SK-N-SH (cell line): ENCODE measurements around the gene NAPB. TPM values are rescaled to one million over a fixed set of nuclear protein-coding genes. Genes with fewer than 3 reads are reported as not detected.

Experiments
- CTCF ChIA-PET: fragments of 300-600, 350-600 bp; formaldehyde crosslinking; extraction: SDS; loops from one replicate; lab custom pipeline; 2021; lab: Yijun Ruan, JAX
- POLR2A ChIA-PET: fragments of 350-600 bp; sonication (Branson Sonifier 250); formaldehyde crosslinking; extraction: SDS; loops from one replicate; lab custom pipeline; 2020; ENCODE audit warnings: antibody characterized with exemption, inconsistent platforms; lab: Yijun Ruan, JAX
- DNase-seq: peaks from one replicate; pipeline ENCODE4 v3.0.0; 2012
- H2AFZ ChIP-seq: fragments of 200-600 bp; sonication (generic); 2 replicates; pipeline ENCODE4 v1.8.1; 2016; ENCODE audit warnings: antibody characterized with exemption, mild to moderate bottlenecking, low read depth
- H3F3A ChIP-seq: fragments of 200-600 bp; sonication (generic); replicated peaks from 2 replicates; pipeline ENCODE3; 2016; ENCODE audit warnings: antibody characterized with exemption, mild to moderate bottlenecking; ENCODE audit not compliant: insufficient read depth
- H3K27ac ChIP-seq, 2 experiments: fragments of 200-500 bp in 1 of 2; fragments of 200-600 bp in 1 of 2; sonication (Bioruptor generic) in 1 of 2; sonication (generic), shearing (Covaris generic) in 1 of 2; 2 replicates each; pipeline versions ENCODE4 v1.5.1 to v1.6.1; 2014 to 2016; ENCODE audit warnings: low read depth in 2 of 2, inconsistent platforms in 1 of 2, low read length in 1 of 2, mild to moderate bottlenecking in 1 of 2, mixed read lengths in 1 of 2
- H3K27me3 ChIP-seq: fragments of 200-600 bp; sonication (generic), shearing (Covaris generic); 2 replicates; pipeline ENCODE4 v1.6.1; 2016; ENCODE audit warnings: mixed run types; ENCODE audit not compliant: insufficient read depth
- H3K36me3 ChIP-seq, 2 experiments: fragments of 200-500 bp in 1 of 2; fragments of 200-600 bp in 1 of 2; sonication (Bioruptor generic) in 1 of 2; sonication (generic) in 1 of 2; replicated peaks in 1 of 2; 2 replicates each; pipeline versions ENCODE3 to v1.5.1; 2014 to 2016; ENCODE audit warnings: low read length in 1 of 2, mild to moderate bottlenecking in 1 of 2; ENCODE audit not compliant: insufficient read depth in 2 of 2, control insufficient read depth in 1 of 2
- H3K4me1 ChIP-seq, 2 experiments: fragments of 200-500 bp in 1 of 2; fragments of 200-600 bp in 1 of 2; sonication (Bioruptor generic) in 1 of 2; sonication (generic), shearing (Covaris generic) in 1 of 2; 2 replicates each; pipeline versions ENCODE4 v1.5.1 to v1.6.1; 2014 to 2016; ENCODE audit warnings: low read depth in 1 of 2, low read length in 1 of 2, mixed run types in 1 of 2; ENCODE audit not compliant: insufficient read depth in 2 of 2, control insufficient read depth in 1 of 2
- H3K4me2 ChIP-seq: fragments of 200-600 bp; sonication (generic), shearing (Covaris generic); 2 replicates; pipeline ENCODE4 v1.6.1; 2017; ENCODE audit warnings: mixed run types
- H3K4me3 ChIP-seq, 2 experiments: fragments of 200-500 bp in 1 of 2; fragments of 200-600 bp in 1 of 2; sonication (Bioruptor generic) in 1 of 2; sonication (generic), shearing (Covaris generic) in 1 of 2; 2 replicates each; pipeline versions ENCODE4 v1.5.1 to v1.8.1; 2014 to 2016; ENCODE audit warnings: low read depth in 2 of 2, inconsistent platforms in 1 of 2, low read length in 1 of 2, mild to moderate bottlenecking in 1 of 2, mixed read lengths in 1 of 2, moderate library complexity in 1 of 2
- H3K79me2 ChIP-seq: fragments of 200-600 bp; sonication (generic); 2 replicates; pipeline ENCODE4 v1.8.1; 2017; ENCODE audit warnings: mild to moderate bottlenecking; ENCODE audit not compliant: insufficient read depth
- H3K9ac ChIP-seq: fragments of 200-600 bp; sonication (generic); 2 replicates; pipeline ENCODE4 v1.6.1; 2017; ENCODE audit warnings: mixed run types
- H3K9me2 ChIP-seq: fragments of 200-600 bp; sonication (generic); 2 replicates; pipeline ENCODE4 v1.6.1; 2017; ENCODE audit warnings: mixed run types
- H3K9me3 ChIP-seq: fragments of 200-600 bp; sonication (generic); 2 replicates; pipeline ENCODE4 v1.6.1; 2017; ENCODE audit warnings: mixed run types, mild to moderate bottlenecking, moderate library complexity
- H4K20me1 ChIP-seq: fragments of 200-600 bp; sonication (generic); 2 replicates; pipeline ENCODE4 v1.6.1; 2017; ENCODE audit warnings: mild to moderate bottlenecking, mixed run types; ENCODE audit not compliant: insufficient read depth
- CHD2 ChIP-seq: fragments of 150-350 bp; IDR thresholded peaks from 2 replicates; pipeline ENCODE4 v1.6.1; 2018; ENCODE audit warnings: low read length; ENCODE audit not compliant: partially characterized antibody
- FOSL2 ChIP-seq: IDR thresholded peaks from 2 replicates; pipeline ENCODE4 v1.4.0; 2012; ENCODE audit warnings: low read depth, mild to moderate bottlenecking, moderate library complexity, borderline replicate concordance
- FOXM1 ChIP-seq: IDR thresholded peaks from 2 replicates; pipeline ENCODE4 v1.4.0; 2012; ENCODE audit warnings: low read depth, mild to moderate bottlenecking
- GABPA ChIP-seq: IDR thresholded peaks from 2 replicates; pipeline ENCODE4 v1.4.0; 2012; ENCODE audit warnings: low read depth, mild to moderate bottlenecking
- GATA2 ChIP-seq: sonication (generic); formaldehyde crosslinking; IDR thresholded peaks from 2 replicates; pipeline ENCODE4 v1.5.0; 2020; ENCODE audit warnings: mild to moderate bottlenecking, missing genetic modification reagents
- MAX ChIP-seq: IDR thresholded peaks from 2 replicates; pipeline ENCODE4 v1.4.0; 2012; ENCODE audit warnings: low read depth
- NRF1 ChIP-seq: IDR thresholded peaks from 2 replicates; pipeline ENCODE4 v1.6.1; 2012; ENCODE audit warnings: low read depth, mild to moderate bottlenecking, low read length
- SMC3 ChIP-seq: IDR thresholded peaks from 2 replicates; pipeline ENCODE4 v1.6.1; 2012; ENCODE audit warnings: low read depth, low read length, improper control_type of control experiment
- TEAD4 ChIP-seq: IDR thresholded peaks from 2 replicates; pipeline ENCODE4 v1.4.0; 2012; ENCODE audit warnings: mild to moderate bottlenecking, borderline replicate concordance; ENCODE audit not compliant: insufficient read depth
- WGBS: methylation state at CpG from one replicate; pipeline ENCODE4 v1.1.6; 2017; ENCODE audit warnings: low lambda C conversion rate; 5-methylcytosine and 5-hydroxymethylcytosine counted together
- polyA plus RNA-seq, 3 experiments: library from polyadenylated mRNA; depleted of rRNA; stranded (reverse); fragments of >200 nt; gene quantifications; 2 replicates each; pipeline ENCODE4 v1.2.3, GENCODE V29; 2012
- TF ChIP-seq, protein P1 (sequence below): fragments of 150-350 bp; IDR thresholded peaks from 2 replicates; pipeline ENCODE4 v1.6.1; 2016; ENCODE audit warnings: mild to moderate bottlenecking, low read depth, low read length

NAPB gene
- polyA plus RNA-seq, 1 of the 3 experiments (the other 2 are of a cell fraction), result 3.0 TPM

DNA sequence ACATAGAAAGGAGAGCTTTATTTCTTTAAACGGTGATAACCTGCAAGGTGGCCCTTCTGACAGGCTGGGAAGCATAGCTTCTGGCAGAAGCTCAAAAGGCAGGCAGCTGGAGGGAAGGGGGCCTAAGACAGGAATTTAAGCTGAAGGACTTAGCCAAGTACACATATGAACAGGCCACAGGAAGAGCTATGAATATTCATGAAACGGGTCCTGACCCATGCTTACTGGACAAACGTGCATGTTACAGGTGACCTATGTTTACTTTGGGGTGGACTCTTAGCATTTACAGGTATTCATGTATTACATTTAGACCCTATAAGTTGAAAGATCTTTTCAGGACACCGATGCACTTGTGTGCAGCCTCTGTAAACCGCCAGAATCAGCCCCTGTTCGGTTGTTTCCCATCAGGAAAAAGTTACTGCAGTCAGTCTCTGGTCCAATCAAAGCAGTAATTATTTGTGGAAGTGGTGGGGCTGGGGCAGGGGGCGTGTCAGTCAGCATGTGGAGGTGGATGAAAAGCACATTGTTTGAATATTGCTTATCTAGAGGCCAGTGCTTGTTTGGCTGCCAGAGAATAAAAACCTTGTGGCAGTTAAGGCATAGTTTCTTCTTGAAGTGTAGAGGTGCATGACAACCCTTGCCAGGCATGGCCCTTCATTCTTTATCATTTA lies 62.2 kb downstream of the NAPB start:
- Histone ChIP-seq H2AFZ (peak overlapping the region; percentile 71; the same call in 1 of the 2 replicates), H3K9me2 (no peaks in the 10 kb centered on the region)
- POLR2A ChIA-PET, result interaction anchor here (0.8 kb wide), 1 partner anchor 9 kb away, joined by 5 read pairs; the partner anchor contains the start of gene NXT1

DNA sequence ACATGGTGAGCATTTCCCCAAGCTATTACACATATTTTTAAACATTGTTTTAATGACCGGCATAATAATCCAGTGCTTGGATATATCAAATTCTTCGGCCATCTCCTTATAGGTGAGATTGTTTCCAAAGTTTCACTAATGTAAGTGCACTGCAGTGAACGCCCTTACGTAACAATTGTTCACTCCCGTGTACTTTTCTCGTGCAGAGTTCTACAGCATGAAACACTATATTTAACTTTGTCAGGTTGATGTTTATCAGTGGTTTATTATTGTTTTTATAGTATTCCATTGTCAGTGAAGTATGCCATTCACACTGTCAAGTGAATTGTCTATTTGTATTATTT lies 62.8 kb downstream of the NAPB start:
- DNase-seq, result no peak
- H3K79me2 ChIP-seq, result peaks cover 37% of the 10 kb centered on the region

More for the DNA sequence above, 62.2 kb downstream of the NAPB start:
- peaks cover 15% of the 10 kb centered on the region for H4K20me1 ChIP-seq
- H3K79me2 ChIP-seq, result peaks cover 37% of the 10 kb centered on the region
- no peak for DNase-seq
- peaks cover 6 to 25% of the 10 kb centered on the region in 2 experiments; a peak in 3 of 4 replicates for H3K4me1 ChIP-seq
- CTCF ChIA-PET, result interaction anchor here (1.8 kb wide), 2 partner anchors 9 to 19 kb away, joined by 5 to 8 read pairs; partner anchors contain the start of gene NXT1
- peak overlapping the region in 1 of 2 experiments; percentile 82; a peak in 2 of 4 replicates for H3K27ac ChIP-seq
- H3K36me3 ChIP-seq, result peaks cover 15 to 24% of the 10 kb centered on the region in 2 experiments
- no peak for TF ChIP-seq CHD2
- TF ChIP-seq FOXM1, result no peak
- no peak for TF ChIP-seq TEAD4
- no peaks in the 10 kb centered on the region for H3K9me3 ChIP-seq
- H3K27me3 ChIP-seq, result no peaks in the 10 kb centered on the region
- 0 out of 4 replicates have a peak overlapping the region, but pooled peaks of 1 of the 2 experiments have one; percentile 70 for H3K4me3 ChIP-seq
- 67% methylated on average over 7 of the region's 7 CpGs for WGBS
- H3K4me2 ChIP-seq, result peak overlapping the region; percentile 69
- peaks cover 17% of the 10 kb centered on the region for H3F3A ChIP-seq
- no peak overlapping the region; the same call in 1 of the 2 replicates for H3K9ac ChIP-seq

More for the DNA sequence above, 62.8 kb downstream of the NAPB start:
- 16% methylated on average over 6 of the region's 6 CpGs for WGBS
- peak overlapping the region; percentile 13; the same call in 1 of the 2 replicates for H3K9ac ChIP-seq
- H3K4me3 ChIP-seq, result peak overlapping the region; percentile 70 to 77
- H3K36me3 ChIP-seq, result peaks cover 16 to 28% of the 10 kb centered on the region in 2 experiments
- H3F3A ChIP-seq, result peaks cover 17% of the 10 kb centered on the region
- H2AFZ ChIP-seq, result peak overlapping the region; percentile 71; the same call in 1 of the 2 replicates
- POLR2A ChIA-PET, result interaction anchor here (0.8 to 1.1 kb wide), 2 partner anchors 8 to 9 kb away, joined by 5 read pairs; partner anchors contain the start of gene NXT1
- CTCF ChIA-PET, result interaction anchor here (1.0 to 1.8 kb wide), 3 partner anchors 9 to 89 kb away, joined by 3 to 8 read pairs (median 5); partner anchors contain the start of gene NXT1
- TF ChIP-seq NRF1 (no peak), GABPA (no peak), MAX (no peak), FOSL2 (no peak), GATA2 (no peak), SMC3 (no peak)
- TF ChIP-seq, protein P1, sequence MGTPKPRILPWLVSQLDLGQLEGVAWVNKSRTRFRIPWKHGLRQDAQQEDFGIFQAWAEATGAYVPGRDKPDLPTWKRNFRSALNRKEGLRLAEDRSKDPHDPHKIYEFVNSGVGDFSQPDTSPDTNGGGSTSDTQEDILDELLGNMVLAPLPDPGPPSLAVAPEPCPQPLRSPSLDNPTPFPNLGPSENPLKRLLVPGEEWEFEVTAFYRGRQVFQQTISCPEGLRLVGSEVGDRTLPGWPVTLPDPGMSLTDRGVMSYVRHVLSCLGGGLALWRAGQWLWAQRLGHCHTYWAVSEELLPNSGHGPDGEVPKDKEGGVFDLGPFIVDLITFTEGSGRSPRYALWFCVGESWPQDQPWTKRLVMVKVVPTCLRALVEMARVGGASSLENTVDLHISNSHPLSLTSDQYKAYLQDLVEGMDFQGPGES, result no peak
- H3K9me3 ChIP-seq, result no peaks in the 10 kb centered on the region
- H3K4me2 ChIP-seq, result peak overlapping the region; percentile 69
- no peaks in the 10 kb centered on the region for H3K9me2 ChIP-seq
- peaks cover 10% of the 10 kb centered on the region for H4K20me1 ChIP-seq
- peak overlapping the region; percentile 50 to 82; a peak in 3 of 4 replicates for H3K27ac ChIP-seq
- peaks cover 6 to 24% of the 10 kb centered on the region in 2 experiments; a peak in 3 of 4 replicates for H3K4me1 ChIP-seq
- no peaks in the 10 kb centered on the region for H3K27me3 ChIP-seq
